GM10266 (cell line): ENCODE data around the gene INSIG2.

Experiments used
- DNase-seq: peaks from one replicate; pipeline ENCODE4 v3.0.0; 2012; ENCODE audit errors: extremely low spot score
- CTCF ChIP-seq: IDR thresholded peaks from 2 replicates; pipeline ENCODE4 v1.5.1; 2012; ENCODE audit warnings: mild to moderate bottlenecking, low read depth; ENCODE audit not compliant: control insufficient read depth, insufficient read depth; ENCODE audit errors: missing control alignments

Gene INSIG2

DNA sequence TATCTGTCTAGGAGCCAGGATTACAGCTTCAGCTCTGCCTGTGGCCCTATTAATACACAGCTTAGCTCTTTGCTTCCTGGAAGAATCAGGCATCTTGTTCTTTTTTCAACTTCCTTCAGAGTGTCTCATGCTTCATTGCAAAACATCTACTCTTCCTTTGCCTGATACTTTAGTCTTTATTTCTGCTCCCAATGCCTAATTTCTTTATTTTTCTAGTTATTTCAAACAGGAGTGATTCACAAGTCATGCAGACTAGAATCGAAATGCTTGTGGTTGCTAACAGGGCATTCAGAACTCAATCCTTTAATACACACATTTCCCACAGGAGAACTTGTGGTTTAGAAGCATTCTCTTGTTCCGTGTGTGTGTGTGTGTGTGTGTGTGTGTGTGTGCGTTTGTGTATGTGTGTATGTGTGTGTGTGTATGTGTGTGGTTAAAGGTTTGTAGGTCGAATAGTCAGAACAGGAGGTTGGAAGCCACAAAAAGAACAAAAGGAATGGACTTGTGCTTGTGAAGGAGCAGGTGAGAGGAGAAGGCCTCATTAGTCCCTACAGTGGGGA, 28.3 kb upstream of the INSIG2 start:
- DNase-seq, result no peak
- TF ChIP-seq CTCF, result no peak

GRCh38 chr2:118061135-118061955, 26.9 kb upstream of the INSIG2 start:
- peak; percentile 23 for DNase-seq
- TF ChIP-seq CTCF, result peak; percentile 65

DNA sequence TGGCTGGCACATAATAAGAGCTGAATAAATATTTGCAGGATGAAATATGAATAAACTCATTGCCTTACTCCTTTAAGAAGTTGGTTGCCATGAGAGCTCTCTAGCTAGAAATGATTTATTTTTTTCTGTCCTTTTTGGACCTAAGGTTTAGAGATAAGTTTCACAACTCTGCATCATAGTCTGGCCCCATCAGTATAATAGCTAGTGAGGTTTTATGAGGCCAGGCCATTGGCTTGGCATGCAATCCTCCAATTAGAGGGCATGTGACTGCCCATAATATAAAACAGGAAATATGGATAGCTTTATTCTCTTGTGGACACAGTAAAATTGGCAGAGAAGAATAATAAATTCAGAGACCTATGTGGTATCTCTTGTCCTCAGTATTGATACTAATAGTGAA, 26.2 kb upstream of the INSIG2 start:
- no peak for DNase-seq
- TF ChIP-seq CTCF, result no peak

DNA sequence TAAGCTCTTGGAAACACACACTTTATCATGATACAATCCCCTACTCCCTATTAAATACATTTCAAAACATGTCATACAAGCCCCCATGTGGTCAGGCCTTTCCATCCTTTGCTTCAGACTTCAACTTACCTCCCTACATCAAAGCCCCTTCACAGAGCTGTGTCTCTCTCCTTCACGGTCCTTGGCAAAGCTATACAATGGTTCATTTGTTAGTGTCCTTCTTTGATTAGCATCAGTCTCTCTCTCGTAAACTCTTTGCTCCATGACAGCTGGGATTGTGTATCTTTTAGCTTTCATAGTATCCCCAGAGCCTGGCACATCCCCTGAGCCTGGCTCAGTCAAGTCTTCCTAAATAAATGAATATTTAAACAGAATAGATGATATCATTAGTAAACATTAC, 25.6 kb upstream of the INSIG2 start:
- no peak for TF ChIP-seq CTCF
- no peak for DNase-seq

- TF ChIP-seq CTCF, result no peak
- DNase-seq, result no peak
These were observed 23.1 kb upstream of the INSIG2 start for GRCh38 chr2:118065015-118065706.

DNA sequence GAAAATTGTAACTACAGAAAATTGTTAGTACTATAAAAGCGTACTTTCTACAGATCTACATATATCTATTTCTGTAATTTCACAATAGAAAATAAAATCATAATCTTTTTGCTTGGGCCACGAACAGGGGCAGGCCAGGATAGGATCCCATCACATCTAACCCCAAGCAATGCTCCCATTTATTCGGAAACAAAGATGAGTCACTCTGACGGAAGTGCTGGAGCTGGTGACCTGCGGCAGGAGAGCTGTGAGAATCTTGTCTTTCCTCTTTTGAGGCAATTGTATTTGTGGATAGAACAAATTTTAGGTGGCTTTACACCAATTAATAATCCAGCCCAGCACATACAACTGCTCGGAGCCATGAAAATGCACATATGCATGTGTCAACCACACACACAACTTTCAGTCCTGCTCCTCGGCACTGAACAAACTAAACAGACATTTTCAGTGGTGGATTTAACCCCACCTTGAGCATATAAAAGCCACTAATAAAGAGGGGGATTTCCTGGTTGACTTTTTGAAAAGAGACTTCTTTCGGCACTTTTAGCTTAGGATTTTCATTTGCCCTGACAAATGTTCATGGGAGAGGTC, 22.3 kb upstream of the INSIG2 start:
- no peak for DNase-seq

More for the DNA sequence above, 22.3 kb upstream of the INSIG2 start:
- no peak for TF ChIP-seq CTCF
